ENCODE data around the gene ITFG1. TPM values are rescaled to one million over a fixed set of nuclear protein-coding genes. Genes with fewer than 3 reads are reported as not detected.
"Not testable (repeated sequence)": the region's sequence is repeated elsewhere in the genome, so short reads cannot be mapped to it uniquely, and the experiment has no call there.

The ITFG1 gene
- total RNA-seq, 2 experiments from 2014 or later: 21.9 to 24.4 TPM

DNA sequence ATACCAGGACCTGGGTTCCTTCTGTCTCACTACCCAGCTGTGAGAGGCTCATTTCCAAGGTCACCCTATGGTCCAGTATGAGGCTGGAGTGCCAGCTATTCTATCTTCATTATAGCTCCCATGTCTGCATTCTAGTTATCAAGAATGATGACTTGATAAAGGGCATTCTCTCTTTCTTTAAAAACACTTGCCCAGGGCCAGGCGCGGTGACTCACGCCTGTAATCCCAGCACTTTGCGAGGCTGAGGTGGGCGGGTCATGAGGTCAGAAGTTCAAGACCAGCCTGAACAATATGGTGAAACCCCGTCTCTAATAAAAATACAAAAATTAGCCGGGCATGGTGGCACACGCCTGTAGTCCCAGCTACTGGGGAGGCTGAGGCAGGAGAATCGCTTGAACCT is 322.9 kb downstream of the ITFG1 start:
- H3K9me3 Mint-ChIP-seq (ENCODE audit: insufficient read depth); POLR2A ChIA-PET; DNase-seq; H3K27ac Mint-ChIP-seq; H3K36me3 Mint-ChIP-seq (ENCODE audit: low read depth); ATAC-seq; H3K4me3 Mint-ChIP-seq: not testable (repeated sequence)
- Mint-ChIP-seq H3K27me3 (ENCODE audit: low read depth) (peaks cover 12% of the 10 kb centered on the region), H3K4me1 (ENCODE audit: low read depth) (peaks cover 18% of the 10 kb centered on the region)
- CTCF ChIA-PET: interaction anchor here (1.0 kb wide), 1 partner anchor 100 kb away, joined by 3 read pairs; no protein-coding TSS in a partner anchor

DNA sequence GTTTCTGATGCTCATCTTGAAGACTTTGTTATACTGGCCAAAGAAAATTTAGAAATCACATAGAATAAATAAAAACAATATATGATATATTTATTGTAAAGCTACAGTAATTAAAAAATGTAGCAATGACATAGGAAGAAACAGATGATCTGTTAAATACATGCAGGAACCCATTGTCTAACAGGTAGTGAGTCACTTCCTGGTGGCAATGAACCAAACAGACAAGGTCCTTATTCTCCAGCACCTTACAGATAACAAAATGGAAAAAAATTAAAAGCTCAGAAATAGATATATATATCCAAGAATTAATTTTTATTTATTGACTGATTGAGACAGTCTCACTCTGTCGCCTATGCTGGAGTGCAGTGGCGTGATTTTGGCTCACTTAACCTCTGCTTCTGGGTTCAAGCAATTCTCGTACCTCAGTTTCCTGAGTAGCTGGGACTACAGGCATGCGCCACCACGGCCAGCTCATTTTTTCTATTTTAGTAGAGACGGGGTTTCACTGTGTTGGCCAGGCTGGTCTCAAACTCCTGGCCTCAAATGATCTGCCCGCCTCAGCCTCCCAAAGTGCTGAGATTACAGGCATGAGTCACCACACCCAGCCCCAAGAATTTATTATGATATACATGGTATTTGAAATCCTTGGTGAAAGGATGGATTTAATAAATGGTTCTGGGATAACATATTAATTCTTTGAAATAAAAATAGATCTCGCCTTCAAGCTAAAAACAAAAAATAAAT is 324.6 kb downstream of the ITFG1 start:
- H3K4me1 Mint-ChIP-seq (ENCODE audit: low read depth): peaks cover 6% of the 10 kb centered on the region

DNA sequence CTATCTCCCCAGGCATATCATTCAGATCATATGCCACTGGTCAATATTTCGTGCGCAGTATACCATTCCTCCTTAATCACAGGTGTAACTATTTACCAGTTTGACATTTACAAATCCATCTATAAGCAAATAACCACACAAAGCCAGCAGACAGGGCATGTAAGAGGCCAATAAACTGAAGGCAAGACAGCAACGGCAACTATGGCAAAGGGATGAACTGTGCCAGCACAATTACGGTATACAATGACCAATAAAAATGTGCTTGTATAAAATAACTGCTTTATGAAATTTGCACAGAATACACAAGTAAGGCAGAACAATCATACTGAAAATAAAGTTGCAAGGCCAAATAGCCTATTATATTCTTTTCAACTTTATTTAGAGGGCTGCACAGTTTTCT is 326.3 kb downstream of the ITFG1 start:
- H3K9me3 Mint-ChIP-seq (ENCODE audit: insufficient read depth): no peaks in the 10 kb centered on the region
- ATAC-seq: no peak
- H3K36me3 Mint-ChIP-seq (ENCODE audit: low read depth): no peaks in the 10 kb centered on the region
- H3K4me3 Mint-ChIP-seq: no peak overlapping the region
- DNase-seq: no peak
- ChIA-PET CTCF (no interaction called here), POLR2A (no interaction called here)
- no peaks in the 10 kb centered on the region for H3K27me3 Mint-ChIP-seq (ENCODE audit: low read depth)
- no peak overlapping the region for H3K27ac Mint-ChIP-seq
- H3K4me1 Mint-ChIP-seq (ENCODE audit: low read depth): peaks cover 6% of the 10 kb centered on the region

More for the DNA sequence above, 324.6 kb downstream of the ITFG1 start:
- Mint-ChIP-seq H3K4me3 (no peak overlapping the region), H3K27me3 (ENCODE audit: low read depth) (no peaks in the 10 kb centered on the region), H3K36me3 (ENCODE audit: low read depth) (no peaks in the 10 kb centered on the region), H3K9me3 (ENCODE audit: insufficient read depth) (no peaks in the 10 kb centered on the region), H3K27ac (no peak overlapping the region)
- ChIA-PET POLR2A (no interaction called here), CTCF (interaction anchor here (1.0 to 1.7 kb wide), 3 partner anchors 8 to 98 kb away, joined by 3 to 8 read pairs (median 4); no protein-coding TSS in a partner anchor)
- ATAC-seq: peak; percentile 44
- DNase-seq: no peak

DNA sequence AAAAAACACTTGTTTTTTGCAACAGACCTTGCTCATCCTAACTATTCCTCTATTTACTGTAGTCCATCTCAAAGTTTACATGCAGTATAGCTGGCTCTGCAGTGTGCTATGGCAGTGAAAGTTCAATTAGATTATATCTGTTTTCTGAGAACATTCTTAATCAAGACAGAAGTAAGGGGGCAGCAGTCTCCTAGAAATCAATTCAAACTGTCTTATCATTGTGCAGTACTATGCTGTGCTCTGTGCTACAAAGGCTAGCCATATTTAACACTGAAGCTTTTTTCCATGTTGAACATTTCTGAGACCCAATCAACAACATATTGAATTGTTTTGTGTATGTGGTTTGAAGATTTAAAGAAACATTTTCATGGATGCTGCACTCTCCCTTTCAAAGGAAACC is 328.6 kb downstream of the ITFG1 start:
- DNase-seq (no peak), ATAC-seq (no peak)
- Mint-ChIP-seq H3K27ac (no peak overlapping the region), H3K4me3 (no peak overlapping the region), H3K4me1 (ENCODE audit: low read depth) (peaks cover 1% of the 10 kb centered on the region), H3K27me3 (ENCODE audit: low read depth) (no peaks in the 10 kb centered on the region), H3K9me3 (ENCODE audit: insufficient read depth) (no peaks in the 10 kb centered on the region), H3K36me3 (ENCODE audit: low read depth) (peaks cover 2% of the 10 kb centered on the region)
- CTCF ChIA-PET: interaction anchor here (1.8 to 3.2 kb wide), 3 partner anchors 9 to 95 kb away, joined by 4 to 15 read pairs (median 11); no protein-coding TSS in a partner anchor
- POLR2A ChIA-PET: no interaction called here

- ATAC-seq: no peak
- POLR2A ChIA-PET: no interaction called here
- Mint-ChIP-seq H3K36me3 (ENCODE audit: low read depth) (peaks cover 2% of the 10 kb centered on the region), H3K4me1 (ENCODE audit: low read depth) (no peaks in the 10 kb centered on the region), H3K9me3 (ENCODE audit: insufficient read depth) (no peaks in the 10 kb centered on the region), H3K27ac (no peak overlapping the region), H3K4me3 (no peak overlapping the region), H3K27me3 (ENCODE audit: low read depth) (no peaks in the 10 kb centered on the region)
- no peak for DNase-seq
- CTCF ChIA-PET: interaction anchor here (0.9 kb wide), 1 partner anchor 92 kb away, joined by 3 read pairs; no protein-coding TSS in a partner anchor
Observed at GRCh38 chr16:47129755-47130435, 331.0 kb downstream of the ITFG1 start.

DNA sequence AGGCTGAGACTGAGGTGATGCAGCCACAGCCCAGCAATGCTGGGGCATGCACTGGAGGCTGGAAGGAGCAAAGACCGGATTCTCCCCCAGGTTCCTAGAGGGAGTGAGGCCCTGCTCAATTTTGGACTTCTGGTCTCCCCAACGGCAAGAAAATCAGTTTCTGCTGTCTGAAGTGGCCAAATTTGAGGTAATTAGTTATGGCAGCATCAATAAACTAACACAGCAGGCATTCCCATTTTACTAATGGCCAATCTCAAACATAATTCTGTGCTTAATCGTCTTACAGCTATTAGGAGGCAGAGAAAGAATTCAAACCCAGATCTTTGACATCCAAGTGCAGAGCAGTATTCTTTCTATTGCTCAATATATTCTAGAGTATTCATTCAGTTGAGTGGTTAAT is 333.3 kb downstream of the ITFG1 start:
- no peak for ATAC-seq
- Mint-ChIP-seq H3K27me3 (ENCODE audit: low read depth) (no peaks in the 10 kb centered on the region), H3K36me3 (ENCODE audit: low read depth) (peaks cover 2% of the 10 kb centered on the region), H3K27ac (no peak overlapping the region), H3K4me3 (no peak overlapping the region), H3K4me1 (ENCODE audit: low read depth) (no peaks in the 10 kb centered on the region), H3K9me3 (ENCODE audit: insufficient read depth) (no peaks in the 10 kb centered on the region)
- DNase-seq: no peak
- POLR2A ChIA-PET: no interaction called here
- CTCF ChIA-PET: interaction anchor here (1.1 kb wide), 1 partner anchor 15 kb away, joined by 3 read pairs; no protein-coding TSS in a partner anchor

DNA sequence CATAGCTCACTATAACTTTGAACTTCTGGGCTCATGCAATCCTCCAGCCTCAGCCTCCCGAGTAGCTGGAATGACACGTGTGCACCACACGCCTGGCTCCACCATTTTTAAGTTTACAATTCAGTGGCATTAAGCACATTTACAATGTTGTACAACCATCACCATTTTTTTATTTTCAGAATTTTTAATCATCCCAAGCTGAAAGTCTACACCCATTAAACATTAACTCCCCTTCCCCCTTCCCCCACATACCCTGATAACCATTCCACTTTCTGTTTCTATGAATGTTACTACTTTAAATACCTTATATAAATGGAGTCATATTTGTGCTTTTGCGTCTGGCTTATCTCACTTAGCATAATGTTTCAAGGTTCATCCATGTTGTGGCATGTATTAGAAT is 335.1 kb downstream of the ITFG1 start:
- ChIA-PET POLR2A (no interaction called here), CTCF (interaction anchor here (1.0 to 1.2 kb wide), 2 partner anchors 11 to 17 kb away, joined by 3 to 5 read pairs; no protein-coding TSS in a partner anchor)
- H3K4me1 Mint-ChIP-seq (ENCODE audit: low read depth): no peaks in the 10 kb centered on the region
- H3K27me3 Mint-ChIP-seq (ENCODE audit: low read depth): no peaks in the 10 kb centered on the region
- no peak for ATAC-seq
- no peak for DNase-seq
- H3K4me3 Mint-ChIP-seq: no peak overlapping the region
- H3K9me3 Mint-ChIP-seq (ENCODE audit: insufficient read depth): no peaks in the 10 kb centered on the region
- H3K36me3 Mint-ChIP-seq (ENCODE audit: low read depth): peaks cover 2% of the 10 kb centered on the region
- no peak overlapping the region for H3K27ac Mint-ChIP-seq

DNA sequence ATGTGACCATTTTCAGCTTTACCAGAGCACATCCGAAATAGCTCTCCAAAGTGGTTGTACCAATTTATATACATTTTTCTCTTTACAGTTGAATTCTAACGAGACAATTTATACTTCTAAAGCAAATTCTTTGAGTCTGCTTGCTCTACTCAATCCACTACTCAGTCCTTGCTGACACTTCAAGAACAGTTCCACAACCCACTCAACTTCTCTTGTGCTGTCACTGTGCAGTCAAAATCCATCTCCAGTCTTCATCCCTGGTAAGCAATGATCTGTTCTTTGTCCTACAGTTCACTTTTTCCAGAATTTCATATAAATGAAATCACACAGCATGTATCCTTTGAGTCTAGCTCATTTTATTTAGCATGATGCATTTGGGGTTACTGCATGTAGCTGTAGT is 347.7 kb downstream of the ITFG1 start:
- ChIA-PET POLR2A (no interaction called here), CTCF (interaction anchor here (1.5 to 4.3 kb wide), 3 partner anchors 10 to 75 kb away, joined by 4 to 15 read pairs (median 9); no protein-coding TSS in a partner anchor)
- H3K36me3 Mint-ChIP-seq (ENCODE audit: low read depth): no peaks in the 10 kb centered on the region
- H3K4me1 Mint-ChIP-seq (ENCODE audit: low read depth): peaks cover 4% of the 10 kb centered on the region
- DNase-seq: no peak
- H3K27ac Mint-ChIP-seq: no peak overlapping the region
- H3K27me3 Mint-ChIP-seq (ENCODE audit: low read depth): no peaks in the 10 kb centered on the region
- no peak for ATAC-seq
- no peak overlapping the region for H3K4me3 Mint-ChIP-seq
- no peaks in the 10 kb centered on the region for H3K9me3 Mint-ChIP-seq (ENCODE audit: insufficient read depth)

- ChIA-PET CTCF (no interaction called here), POLR2A (interaction anchor here (0.6 kb wide), 1 partner anchor 482 kb away, joined by 3 read pairs; no protein-coding TSS in a partner anchor)
- H3K4me1 Mint-ChIP-seq (ENCODE audit: low read depth): peaks cover 4% of the 10 kb centered on the region
- no peak overlapping the region for H3K27ac Mint-ChIP-seq
- H3K4me3 Mint-ChIP-seq: no peak overlapping the region
- DNase-seq (no peak), ATAC-seq (no peak)
- no peaks in the 10 kb centered on the region for H3K9me3 Mint-ChIP-seq (ENCODE audit: insufficient read depth)
- no peaks in the 10 kb centered on the region for H3K27me3 Mint-ChIP-seq (ENCODE audit: low read depth)
- no peaks in the 10 kb centered on the region for H3K36me3 Mint-ChIP-seq (ENCODE audit: low read depth)
Observed at GRCh38 chr16:47110939-47111338, 349.9 kb downstream of the ITFG1 start.

- Mint-ChIP-seq H3K27me3 (ENCODE audit: low read depth) (no peaks in the 10 kb centered on the region), H3K9me3 (ENCODE audit: insufficient read depth) (no peaks in the 10 kb centered on the region), H3K4me3 (no peak overlapping the region), H3K27ac (no peak overlapping the region), H3K36me3 (ENCODE audit: low read depth) (no peaks in the 10 kb centered on the region), H3K4me1 (ENCODE audit: low read depth) (no peaks in the 10 kb centered on the region)
- no peak for ATAC-seq
- DNase-seq: no peak
- CTCF ChIA-PET: interaction anchor here (1.4 kb wide), 1 partner anchor 32 kb away, joined by 4 read pairs; no protein-coding TSS in a partner anchor
- POLR2A ChIA-PET: no interaction called here
Observed at GRCh38 chr16:47109361-47109760, 351.5 kb downstream of the ITFG1 start.

Measured in activated CD8-positive, alpha-beta T cell treated with anti-CD3 and anti-CD28 coated beads, Interleukin-2, amount 10 ng/mL, durations not matched to agents 7 days and 5 days (primary cell).